ENCODE data around the gene DAP. TPM values are rescaled to one million over a fixed set of nuclear protein-coding genes. Genes with fewer than 3 reads are reported as not detected.
"Not testable (repeated sequence)": the region's sequence is repeated elsewhere in the genome, so short reads cannot be mapped to it uniquely, and the experiment has no call there.

The DAP gene
- polyA plus RNA-seq, 2 of the 4 experiments (the other 2 are of a cell fraction) = 24.2 to 54.9 TPM

GRCh38 chr5:10719965-10720364 lies 41.1 kb downstream of the DAP start (continued):
- no peak for TF ChIP-seq HMGXB4 (CRISPR knock-in tag; IDR thresholded peaks at IDR 0.05; ENCODE audit: borderline replicate concordance)
- TF ChIP-seq HDAC2 (IDR thresholded peaks at IDR 0.05) = no peak
- TF ChIP-seq RARB (CRISPR knock-in tag; IDR thresholded peaks at IDR 0.05) = no peak

- H3K9me3 ChIP-seq; H3K4me2 ChIP-seq; ATAC-seq; CTCF ChIA-PET; DNase-seq (ENCODE audit: low read depth in 1 of 2, low spot score in 1 of 2); POLR2A ChIA-PET; FAIRE-seq; H3K4me3 ChIP-seq; H3K27ac ChIP-seq: not testable (repeated sequence)
- WGBS (ENCODE audit: missing lambda C conversion rate) = 100% methylated on average over 1 of the region's 1 CpG
- peaks cover 21% of the 10 kb centered on the region for H3K4me1 ChIP-seq
These were observed 42.4 kb downstream of the DAP start for GRCh38 chr5:10718617-10719016.

DNA sequence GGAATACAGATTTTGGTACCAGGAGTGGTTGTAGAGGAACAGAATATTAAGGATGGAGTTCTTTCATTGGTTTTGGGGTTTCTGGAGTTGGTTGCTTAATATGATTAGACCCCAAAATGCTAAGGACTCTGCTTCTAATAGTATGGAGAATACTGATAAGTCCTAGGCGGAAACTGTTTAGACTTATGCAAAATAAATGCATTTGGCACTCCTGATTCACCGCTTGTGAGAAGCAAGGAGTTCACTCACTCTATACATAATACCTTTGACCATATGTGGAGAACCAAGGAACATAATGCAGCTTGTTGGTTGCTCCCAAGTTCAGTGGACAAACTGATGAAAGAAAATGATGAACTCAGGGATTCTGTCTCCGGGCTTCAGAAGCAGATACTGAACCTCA lies 44.2 kb downstream of the DAP start:
- H3K9me3 ChIP-seq; H3K27ac ChIP-seq; DNase-seq (ENCODE audit: low read depth in 1 of 2, low spot score in 1 of 2); ATAC-seq; POLR2A ChIA-PET; H3K4me2 ChIP-seq; H3K4me3 ChIP-seq; FAIRE-seq: not testable (repeated sequence)
- H3K4me1 ChIP-seq = peaks cover 19% of the 10 kb centered on the region
- CTCF ChIA-PET = interaction anchor here (1.4 kb wide), 1 partner anchor 22 kb away, joined by 6 read pairs; no protein-coding TSS in a partner anchor
- WGBS (ENCODE audit: missing lambda C conversion rate) = 85% methylated on average over 3 of the region's 3 CpGs

DNA sequence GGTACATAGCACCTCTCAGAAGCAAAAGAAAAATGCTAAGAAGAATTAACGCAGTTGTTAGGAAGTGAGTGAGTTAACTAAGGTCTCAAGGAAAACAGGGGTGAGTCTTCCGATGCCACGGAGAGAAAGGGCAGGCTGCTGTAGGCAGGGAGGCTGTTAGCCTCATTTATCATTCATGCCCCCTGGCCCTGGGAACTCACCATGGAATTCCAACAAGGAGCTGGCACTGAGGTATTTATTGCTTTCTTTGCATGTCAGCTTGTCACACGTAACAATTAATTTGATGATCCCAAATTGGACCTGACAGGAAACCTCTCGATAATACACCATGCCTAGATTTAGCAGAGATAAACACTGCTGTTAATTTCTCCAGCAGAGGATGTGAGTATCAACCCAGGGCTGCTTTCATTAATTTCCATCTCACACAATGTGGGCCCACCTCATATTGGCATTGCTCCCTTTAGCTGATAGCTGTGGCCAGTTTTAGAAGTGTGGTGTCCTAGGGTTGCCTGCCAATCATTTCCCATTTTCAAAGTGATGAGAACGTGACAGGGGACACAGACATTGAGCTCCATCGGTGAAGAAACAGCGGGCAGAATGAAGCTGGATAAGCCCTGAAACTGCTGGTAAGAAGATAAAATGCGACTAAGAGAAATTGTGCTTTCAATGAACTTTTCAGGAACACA lies 45.3 kb downstream of the DAP start:
- H3K9me3 ChIP-seq = no peaks in the 10 kb centered on the region
- no peak overlapping the region for H3K4me3 ChIP-seq
- POLR2A ChIA-PET = no interaction called here
- H3K27ac ChIP-seq = no peak overlapping the region
- no peak for FAIRE-seq
- H3K4me1 ChIP-seq = peaks cover 18% of the 10 kb centered on the region
- no peak overlapping the region for H3K4me2 ChIP-seq
- no peak for TF ChIP-seq CBX8 (IDR thresholded peaks at IDR 0.05)
- no peak for TF ChIP-seq BHLHE40 (IDR thresholded peaks at IDR 0.05; ENCODE audit: low read depth, low read length)
- no peak for TF ChIP-seq NPAS2 (CRISPR knock-in tag; IDR thresholded peaks at IDR 0.05; ENCODE audit: borderline replicate concordance)
- TF ChIP-seq HOXB13 (CRISPR knock-in tag; IDR thresholded peaks at IDR 0.05; ENCODE audit: low read depth) = no peak
- TF ChIP-seq ELK1 (IDR thresholded peaks at IDR 0.05; ENCODE audit: low read depth, low read length) = no peak
- TF ChIP-seq RAD21 (conservative IDR thresholded peaks at IDR 0.05 in 1 of 2, IDR thresholded peaks at IDR 0.05 in 1 of 2) = no peak
- TF ChIP-seq MAFK (IDR thresholded peaks at IDR 0.05; ENCODE audit: partially characterized antibody) = no peak
- no peak for TF ChIP-seq HDAC2 (IDR thresholded peaks at IDR 0.05)
- TF ChIP-seq, protein P1, sequence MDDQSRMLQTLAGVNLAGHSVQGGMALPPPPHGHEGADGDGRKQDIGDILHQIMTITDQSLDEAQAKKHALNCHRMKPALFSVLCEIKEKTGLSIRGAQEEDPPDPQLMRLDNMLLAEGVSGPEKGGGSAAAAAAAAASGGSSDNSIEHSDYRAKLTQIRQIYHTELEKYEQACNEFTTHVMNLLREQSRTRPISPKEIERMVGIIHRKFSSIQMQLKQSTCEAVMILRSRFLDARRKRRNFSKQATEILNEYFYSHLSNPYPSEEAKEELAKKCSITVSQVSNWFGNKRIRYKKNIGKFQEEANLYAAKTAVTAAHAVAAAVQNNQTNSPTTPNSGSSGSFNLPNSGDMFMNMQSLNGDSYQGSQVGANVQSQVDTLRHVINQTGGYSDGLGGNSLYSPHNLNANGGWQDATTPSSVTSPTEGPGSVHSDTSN (IDR thresholded peaks at IDR 0.05) = no peak
- no peak for TF ChIP-seq MAX (IDR thresholded peaks at IDR 0.05)
- TF ChIP-seq REST (IDR thresholded peaks at IDR 0.05) = no peak
- DNase-seq (ENCODE audit: low read depth in 1 of 2, low spot score in 1 of 2) = no peak
- 89% methylated on average over 9 of the region's 9 CpGs for WGBS (ENCODE audit: missing lambda C conversion rate)
- CTCF ChIA-PET = interaction anchor here (1.0 to 1.6 kb wide), 3 partner anchors 14 to 26 kb away, joined by 3 to 7 read pairs (median 3); no protein-coding TSS in a partner anchor
- no peak for ATAC-seq

Measured in A549 (cell line).